GM23338 (cell line): ENCODE results near the gene RNH1. TPM values are rescaled to one million over a fixed set of nuclear protein-coding genes. Genes with fewer than 3 reads are reported as not detected.

Source experiments
- ATAC-seq: fragments of 200-7000 bp; cut with Tn5 transposase; 3 replicates; pipeline ENCODE4 v1.9.1; 2020
- DNase-seq: peaks from one replicate; pipeline ENCODE4 v3.0.0-alpha.2; 2015; ENCODE audit warnings: low spot score
- H2AFZ ChIP-seq: fragments of 200-600 bp; sonication (generic); 2 replicates; pipeline ENCODE4 v1.8.0; 2016; ENCODE audit warnings: antibody characterized with exemption, mild to moderate bottlenecking, moderate library complexity
- H3F3A ChIP-seq: fragments of 200-600 bp; sonication (generic); replicated peaks from 2 replicates; pipeline ENCODE4 v1.8.0; 2017; ENCODE audit warnings: antibody characterized with exemption, mixed run types, low read depth
- H3K27ac ChIP-seq: fragments of 200-600 bp; sonication (generic); 2 replicates; pipeline ENCODE4 v1.6.1; 2016; ENCODE audit warnings: low read depth
- H3K27me3 ChIP-seq: fragments of 200-600 bp; sonication (generic); 2 replicates; pipeline ENCODE4 v1.8.0; 2016; ENCODE audit warnings: mild to moderate bottlenecking, mixed run types, moderate library complexity; ENCODE audit not compliant: insufficient read depth
- H3K36me3 ChIP-seq: fragments of 200-600 bp; sonication (generic); 2 replicates; pipeline ENCODE4 v1.8.0; 2016; ENCODE audit warnings: mild to moderate bottlenecking; ENCODE audit not compliant: insufficient read depth
- H3K4me1 ChIP-seq: fragments of 200-600 bp; sonication (generic); 2 replicates; pipeline ENCODE4 v1.8.0; 2016; ENCODE audit warnings: mild to moderate bottlenecking, moderate library complexity; ENCODE audit not compliant: insufficient read depth
- H3K4me2 ChIP-seq: fragments of 200-600 bp; sonication (generic); 2 replicates; pipeline ENCODE4 v1.7.1; 2017; ENCODE audit warnings: mixed run types
- H3K4me3 ChIP-seq: fragments of 200-600 bp; sonication (generic); 2 replicates; pipeline ENCODE4 v1.6.1; 2016; ENCODE audit warnings: mixed run types
- H3K79me2 ChIP-seq: fragments of 200-600 bp; sonication (generic); replicated peaks from 2 replicates; pipeline ENCODE4 v1.8.0; 2017; ENCODE audit warnings: mild to moderate bottlenecking; ENCODE audit not compliant: insufficient read depth
- H3K9me2 ChIP-seq: fragments of 200-600 bp; sonication (generic); 2 replicates; pipeline ENCODE4 v1.8.0; 2017; ENCODE audit not compliant: insufficient read depth
- H4K20me1 ChIP-seq: fragments of 200-600 bp; sonication (generic); replicated peaks from 2 replicates; pipeline ENCODE4 v1.8.0; 2017; ENCODE audit warnings: mild to moderate bottlenecking; ENCODE audit not compliant: insufficient read depth
- H3K27ac Mint-ChIP-seq: 2 replicates; pipeline ENCODE4 v1.8.0; 2020; ENCODE audit warnings: inconsistent platforms, mild to moderate bottlenecking, moderate library complexity, mixed read lengths
- H3K27me3 Mint-ChIP-seq: 3 replicates; pipeline ENCODE4 v1.8.0; 2022; ENCODE audit warnings: low read depth, mild to moderate bottlenecking, moderate library complexity, mixed read lengths, inconsistent platforms; ENCODE audit not compliant: insufficient read depth, poor library complexity
- H3K36me3 Mint-ChIP-seq: 3 replicates; pipeline ENCODE4 v1.8.0; 2021; ENCODE audit warnings: low read depth, mild to moderate bottlenecking, inconsistent platforms, moderate library complexity, mixed read lengths
- H3K4me1 Mint-ChIP-seq: 3 replicates; pipeline ENCODE4 v1.8.0; 2020; ENCODE audit warnings: mild to moderate bottlenecking, inconsistent platforms, mixed read lengths
- H3K4me3 Mint-ChIP-seq: 3 replicates; pipeline ENCODE4 v1.8.0; 2021; ENCODE audit warnings: moderate library complexity, mild to moderate bottlenecking, inconsistent platforms, mixed read lengths
- H3K9me3 Mint-ChIP-seq: 3 replicates; pipeline ENCODE4 v1.8.0; 2020; ENCODE audit warnings: moderate library complexity, mild to moderate bottlenecking, inconsistent platforms, mixed read lengths
- EZH2 ChIP-seq: fragments of 200-600 bp; sonication (generic); IDR thresholded peaks from one replicate; pipeline ENCODE4 v1.8.0; 2017; ENCODE audit warnings: antibody characterized with exemption, mild to moderate bottlenecking, low read depth; ENCODE audit not compliant: unreplicated experiment
- ZNF331 ChIP-seq: fragments of 250-450 bp; sonication (Bioruptor Pico); IDR thresholded peaks from 2 replicates; pipeline ENCODE4 v1.5.0; 2020; ENCODE audit warnings: low read depth, mild to moderate bottlenecking, moderate library complexity
- ZNF462 ChIP-seq: fragments of 250-450 bp; sonication (Bioruptor Pico); IDR thresholded peaks from 2 replicates; pipeline ENCODE4 v1.5.0; 2020; ENCODE audit warnings: mild to moderate bottlenecking, moderate library complexity
- polyA plus RNA-seq: library from polyadenylated mRNA; unstranded; fragments of >200 nt; fragmentation: Nextera tagmentation; extraction: Ambion mirVana; gene quantifications from 2 replicates; pipeline ENCODE4 v1.2.1, GENCODE V29; 2016
- total RNA-seq: library from RNA; depleted of rRNA; stranded (reverse); fragments of >200 nt; shearing (Covaris generic); gene quantifications from 2 replicates; pipeline ENCODE4 v1.2.3, GENCODE V29; 2014

Gene RNH1
- total and polyA plus RNA-seq, 2 experiments from 2014 or later, result 33.3 to 56.3 TPM

GRCh38 chr11:488579-488978 is 18.5 kb downstream of the RNH1 start (continued):
- TF ChIP-seq ZNF462 (CRISPR knock-in tag), result no peak
- no peak for TF ChIP-seq ZNF331 (CRISPR knock-in tag)

GRCh38 chr11:488062-488461 is 19.0 kb downstream of the RNH1 start:
- DNase-seq, result no peak
- Histone ChIP-seq H3K4me3 (no peak overlapping the region), H3K4me1 (no peaks in the 10 kb centered on the region), H3K4me2 (no peak overlapping the region), H3F3A (no peaks in the 10 kb centered on the region; the same call in 1 of the 2 replicates), H2AFZ (no peak overlapping the region), H4K20me1 (no peaks in the 10 kb centered on the region), H3K36me3 (no peaks in the 10 kb centered on the region), H3K27me3 (no peaks in the 10 kb centered on the region), H3K9me2 (no peaks in the 10 kb centered on the region), H3K79me2 (peaks cover 11% of the 10 kb centered on the region), H3K27ac (no peak overlapping the region)
- TF ChIP-seq ZNF462 (CRISPR knock-in tag) (no peak), ZNF331 (CRISPR knock-in tag) (no peak), EZH2 (no peak)
- Mint-ChIP-seq H3K27me3 (peaks cover 7% of the 10 kb centered on the region), H3K9me3 (no peaks in the 10 kb centered on the region), H3K4me1 (no peaks in the 10 kb centered on the region), H3K36me3 (peaks cover 13% of the 10 kb centered on the region), H3K27ac (no peak overlapping the region), H3K4me3 (no peak overlapping the region)
- no peak for ATAC-seq
